Endothelial cell of umbilical vein (primary cell): ENCODE data around the gene HAND2. TPM values are rescaled to one million over a fixed set of nuclear protein-coding genes. Genes with fewer than 3 reads are reported as not detected.

ENCODE experiments used
- BruUV-seq: library from RNA; stranded (reverse); fragments of 400-500 nt; replicated peaks from 2 replicates; lab custom pipeline; 2021; lab: Mats Ljungman, UMichigan
- CTCF ChIA-PET: fragments of 300-600, 350-600 bp; sonication (Branson Sonifier 250); formaldehyde crosslinking; loops from one replicate; lab custom pipeline; 2021; ENCODE audit warnings: antibody characterized with exemption, inconsistent platforms; lab: Charles Lee
- POLR2A ChIA-PET: fragments of 300-600, 350-600 bp; sonication (Branson Sonifier 250); formaldehyde crosslinking; loops from one replicate; lab custom pipeline; 2021; ENCODE audit warnings: antibody characterized with exemption, inconsistent platforms; lab: Charles Lee
- DNase-seq: peaks from one replicate; pipeline ENCODE4 v3.0.0-alpha.2; 2011; ENCODE audit warnings: low read depth, low spot score
- FAIRE-seq: peaks from 2 replicates; lab custom pipeline; 2011; peaks lifted over from hg19 to GRCh38; lab: Jason Lieb, UNC
- H2AFZ ChIP-seq: 2 replicates; pipeline ENCODE4 v1.6.0; 2012; ENCODE audit warnings: low read depth, low read length, control low read depth, inconsistent platforms
- H3K27ac ChIP-seq: 2 replicates; pipeline ENCODE4 v1.5.1; 2011; ENCODE audit warnings: low read depth, mild to moderate bottlenecking, control low read depth, low read length, moderate library complexity; ENCODE audit not compliant: insufficient read depth
- H3K27me3 ChIP-seq, 2 experiments: 2 replicates each; pipeline versions ENCODE4 v1.6.0 to v1.6.1; 2011; ENCODE audit warnings: low read length in 2 of 2, mixed read lengths in 1 of 2; ENCODE audit not compliant: control insufficient read depth in 2 of 2, insufficient read depth in 2 of 2
- H3K36me3 ChIP-seq, 2 experiments: 2 replicates in 1 of 2; 3 replicates in 1 of 2; pipeline ENCODE4 v1.5.1; 2011; ENCODE audit warnings: low read length in 2 of 2, mild to moderate bottlenecking in 1 of 2, moderate library complexity in 1 of 2; ENCODE audit not compliant: control insufficient read depth in 2 of 2, insufficient read depth in 2 of 2; ENCODE audit errors: extremely low read depth in 1 of 2
- H3K4me1 ChIP-seq: 3 replicates; pipeline ENCODE4 v1.5.1; 2011; ENCODE audit warnings: mild to moderate bottlenecking, low read length; ENCODE audit not compliant: control insufficient read depth, insufficient read depth; ENCODE audit errors: extremely low read depth
- H3K4me2 ChIP-seq: 2 replicates; pipeline ENCODE4 v1.6.1; 2011; ENCODE audit warnings: low read length, control low read depth, mixed read lengths; ENCODE audit not compliant: insufficient read depth
- H3K4me3 ChIP-seq, 3 experiments: fragments of 200-600 bp in 1 of 3; sonication (generic), shearing (Covaris generic) in 1 of 3; replicated peaks in 1 of 3; 2 replicates each; pipeline ENCODE4 v1.5.1; 2011 to 2016; ENCODE audit warnings: control low read depth in 3 of 3, low read length in 3 of 3, mild to moderate bottlenecking in 2 of 3, inconsistent platforms in 1 of 3, low read depth in 1 of 3, moderate library complexity in 1 of 3; ENCODE audit not compliant: insufficient read depth in 1 of 3
- H3K79me2 ChIP-seq: 2 replicates; pipeline ENCODE4 v1.6.0; 2012; ENCODE audit warnings: low read length, inconsistent platforms; ENCODE audit not compliant: control insufficient read depth, insufficient read depth
- H3K9ac ChIP-seq: replicated peaks from 2 replicates; pipeline ENCODE3; 2011; ENCODE audit warnings: low read length, control low read depth; ENCODE audit not compliant: insufficient read depth; ENCODE audit errors: extremely low read depth
- H3K9me1 ChIP-seq: replicated peaks from 3 replicates; pipeline ENCODE4 v1.6.0; 2011; ENCODE audit warnings: mild to moderate bottlenecking, low read length; ENCODE audit not compliant: control insufficient read depth, insufficient read depth; ENCODE audit errors: extremely low read depth
- H3K9me3 ChIP-seq: replicated peaks from 2 replicates; pipeline ENCODE4 v1.5.1; 2012; ENCODE audit warnings: low read length, inconsistent platforms; ENCODE audit not compliant: control insufficient read depth, insufficient read depth
- H4K20me1 ChIP-seq: replicated peaks from 2 replicates; pipeline ENCODE3; 2011; ENCODE audit warnings: mild to moderate bottlenecking, low read length; ENCODE audit not compliant: control insufficient read depth, insufficient read depth; ENCODE audit errors: extremely low read depth
- EZH2 ChIP-seq: IDR thresholded peaks from 2 replicates; pipeline ENCODE4 v1.6.1; 2012; ENCODE audit warnings: borderline replicate concordance, low read depth, mild to moderate bottlenecking, moderate library complexity, low read length, inconsistent platforms; ENCODE audit not compliant: severe bottlenecking
- GATA2 ChIP-seq: IDR thresholded peaks from 2 replicates; pipeline ENCODE4 v1.7.0; 2011; ENCODE audit warnings: low read depth, mild to moderate bottlenecking, moderate library complexity, mixed read lengths, low read length; ENCODE audit not compliant: insufficient read length, insufficient read depth
- MAX ChIP-seq: IDR thresholded peaks from 2 replicates; pipeline ENCODE4 v1.6.1; 2011; ENCODE audit not compliant: insufficient read depth, insufficient read length
- MYC ChIP-seq: IDR thresholded peaks from one replicate; pipeline ENCODE4 v1.6.1; 2011; ENCODE audit warnings: mild to moderate bottlenecking, low read depth, low read length
- POLR2A ChIP-seq: IDR thresholded peaks from 2 replicates; pipeline ENCODE4 v1.6.1; 2012; ENCODE audit warnings: low read depth, mild to moderate bottlenecking, control low read depth, low read length
- dilution Hi-C: fragments of 300-500 bp; cut with MboI; formaldehyde crosslinking; loops from one replicate; pipeline ENCODE4 v1.15.0; 2019; ENCODE audit warnings: low sequenced_read_pairs; ENCODE audit not compliant: extremely low pct_ligation_motif_present
- intact Hi-C: fragments of 100-400 bp; cut with micrococcal nuclease; formaldehyde crosslinking; loops from one replicate; pipeline ENCODE4 v1.10.0; 2022
- polyA plus RNA-seq, 4 experiments: library from polyadenylated mRNA; depleted of rRNA in 3 of 4; stranded (reverse) in 3 of 4; unstranded in 1 of 4; fragments of >200 nt; gene quantifications; 2 replicates each; pipeline versions ENCODE4 v1.2.1 to v1.2.3, GENCODE V29; 2011 to 2012; ENCODE audit warnings: missing spikeins in 1 of 4
- total RNA-seq: library from RNA; stranded (reverse); gene quantifications from 2 replicates; pipeline ENCODE4 v1.2.3, GENCODE V29; 2021

Gene HAND2
- total and polyA plus RNA-seq, 2 donors (not counting 3 experiments of a cell fraction or from before 2014, with no cell fraction given) = not detected

DNA sequence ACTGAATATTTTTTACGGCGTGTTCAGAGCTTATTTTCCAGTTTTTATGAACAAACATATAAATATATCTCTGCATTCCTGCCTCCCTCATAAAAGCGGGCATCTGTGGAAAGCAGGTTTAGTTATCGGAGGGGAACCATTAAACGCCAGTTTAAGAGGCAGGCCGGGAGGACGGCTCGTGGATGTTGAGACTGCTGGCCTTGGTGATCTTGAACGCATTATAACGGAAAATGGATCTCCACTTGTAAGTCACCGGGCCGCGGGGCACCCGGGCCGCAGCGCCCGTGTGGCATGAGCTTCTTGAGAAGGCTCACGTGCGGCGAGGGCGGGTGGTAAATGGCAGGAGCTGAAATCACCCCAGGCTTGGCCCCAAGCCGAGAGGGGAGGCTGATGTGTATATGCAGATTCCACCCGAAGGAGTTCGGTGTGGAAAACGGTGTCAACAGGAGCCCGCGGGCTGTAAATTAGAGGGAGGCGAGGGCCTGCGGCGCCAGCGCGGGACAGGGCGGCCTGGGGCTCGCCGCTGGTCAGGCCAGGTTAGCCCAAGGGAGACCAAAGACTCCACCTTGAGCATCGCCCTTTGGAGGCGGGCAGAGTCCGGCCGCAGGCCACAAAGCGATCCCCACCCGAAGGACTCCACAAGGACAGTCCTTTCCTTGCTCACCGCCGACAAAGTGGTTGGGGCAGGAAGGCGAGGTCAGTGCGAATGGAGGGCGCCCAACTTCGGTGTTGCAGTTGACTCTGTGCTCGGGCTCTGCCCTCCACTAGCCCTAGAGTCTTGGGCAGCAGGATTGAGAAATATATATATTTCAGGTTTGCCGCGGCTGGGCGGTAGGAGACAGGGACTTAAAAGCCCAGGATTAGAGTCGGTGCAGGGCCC, 1.3 kb upstream of the HAND2 start:
- no TSS peak for BruUV-seq
- peaks cover 3% of the 10 kb centered on the region for H3K4me1 ChIP-seq
- H3K27me3 ChIP-seq = peaks cover 80 to 94% of the 10 kb centered on the region in 2 experiments
- TF ChIP-seq EZH2 = peak; percentile 100
- no peak for TF ChIP-seq POLR2A
- H2AFZ ChIP-seq = no peak overlapping the region
- DNase-seq (no peak), FAIRE-seq (no peak)
- POLR2A ChIA-PET = no interaction called here
- H3K9me3 ChIP-seq = no peaks in the 10 kb centered on the region
- H3K4me3 ChIP-seq = no peak overlapping the region
- CTCF ChIA-PET = interaction anchor here (1.7 to 2.0 kb wide), 2 partner anchors 110 to 212 kb away, joined by 3 to 7 read pairs; no protein-coding TSS in a partner anchor
- no peaks in the 10 kb centered on the region for H3K9me1 ChIP-seq
- no peak overlapping the region for H3K9ac ChIP-seq
- H3K4me2 ChIP-seq = no peak overlapping the region
- no peaks in the 10 kb centered on the region for H4K20me1 ChIP-seq
- H3K79me2 ChIP-seq = no peaks in the 10 kb centered on the region
- no peak overlapping the region for H3K27ac ChIP-seq
- dilution Hi-C loops = no loop called here
- no peaks in the 10 kb centered on the region for H3K36me3 ChIP-seq
- intact Hi-C loops = no loop called here

DNA sequence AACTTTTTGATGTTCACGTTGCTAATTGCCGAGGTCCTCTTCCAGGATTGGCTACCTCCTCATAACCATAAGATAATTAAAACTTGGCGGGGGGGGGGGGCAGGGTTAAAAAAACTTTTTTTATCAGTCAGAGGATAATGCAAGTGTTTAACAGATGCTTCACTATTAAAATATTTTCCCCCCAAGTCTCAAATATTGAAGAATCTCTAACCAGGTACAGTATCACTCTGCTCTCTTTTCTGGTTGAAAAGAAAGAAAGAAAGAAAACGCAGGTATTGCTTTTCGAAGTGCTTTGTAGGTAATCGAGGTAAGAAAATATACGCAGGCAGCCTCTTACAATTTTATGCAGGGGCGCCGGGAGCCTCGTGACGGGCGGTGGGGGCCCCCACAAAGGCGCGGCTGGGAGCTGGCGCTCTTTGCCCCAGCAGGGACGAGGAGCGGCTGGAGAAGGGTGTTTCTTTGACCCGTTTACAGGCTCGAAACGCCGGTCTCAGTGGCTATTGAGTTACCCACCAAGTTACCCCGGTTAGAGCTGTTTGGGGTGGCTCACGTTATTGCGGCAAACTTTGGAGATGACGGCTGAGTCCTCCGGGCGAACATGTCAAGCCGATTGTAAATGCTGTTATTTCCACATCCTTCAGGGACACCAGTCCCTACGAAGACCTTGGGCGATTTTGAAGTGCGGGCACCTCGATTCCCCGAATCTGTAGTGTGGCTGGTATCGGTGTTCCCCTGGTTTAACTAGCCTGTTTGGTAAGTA, 477 bp upstream of the HAND2 start:
- FAIRE-seq = peak; percentile 33
- H3K9me1 ChIP-seq = no peaks in the 10 kb centered on the region
- dilution Hi-C loops (no loop called here), intact Hi-C loops (no loop called here)
- H3K9me3 ChIP-seq = no peaks in the 10 kb centered on the region
- H3K9ac ChIP-seq = no peak overlapping the region
- BruUV-seq = no TSS peak
- TF ChIP-seq POLR2A (no peak), MYC (no peak), GATA2 (no peak), MAX (no peak)
- POLR2A ChIA-PET = interaction anchor here (0.6 kb wide), 1 partner anchor 343 kb away, joined by 5 read pairs; no protein-coding TSS in a partner anchor
- H3K36me3 ChIP-seq = no peaks in the 10 kb centered on the region
- H3K27me3 ChIP-seq = peaks cover 81 to 94% of the 10 kb centered on the region in 2 experiments
- peaks cover 3% of the 10 kb centered on the region for H3K4me1 ChIP-seq
- no peak overlapping the region for H3K27ac ChIP-seq
- no peak overlapping the region for H3K4me2 ChIP-seq
- no peaks in the 10 kb centered on the region for H3K79me2 ChIP-seq
- no peaks in the 10 kb centered on the region for H4K20me1 ChIP-seq
- no peak overlapping the region for H2AFZ ChIP-seq
- CTCF ChIA-PET = interaction anchor here (1.2 to 2.0 kb wide), 6 partner anchors 8 to 212 kb away, joined by 3 to 7 read pairs (median 6); no protein-coding TSS in a partner anchor
- no peak overlapping the region for H3K4me3 ChIP-seq
- no peak for DNase-seq
